HG02588 (cell line): Measurements from ENCODE around the gene NRXN3.

Source experiments
- ATAC-seq: cut with Tn5 transposase; IDR thresholded peaks from one replicate; pipeline ENCODE4 v1.9.1; 2021; ENCODE audit warnings: mild to moderate bottlenecking, moderate library complexity; ENCODE audit not compliant: unreplicated experiment

The NRXN3 gene

GRCh38 chr14:79878229-79878628, 1708.1 kb downstream of the NRXN3 start:
- no peak for ATAC-seq

GRCh38 chr14:79878785-79879184, 1708.6 kb downstream of the NRXN3 start:
- no peak for ATAC-seq

GRCh38 chr14:79881299-79881698, 1711.1 kb downstream of the NRXN3 start:
- no peak for ATAC-seq

- ATAC-seq = no peak
Measured at GRCh38 chr14:79890527-79890926, 1720.4 kb downstream of the NRXN3 start.

- no peak for ATAC-seq
Measured at GRCh38 chr14:79896009-79896408, 1725.8 kb downstream of the NRXN3 start.

- ATAC-seq = no peak
Measured at GRCh38 chr14:79899610-79900009, 1729.4 kb downstream of the NRXN3 start.

- ATAC-seq = no peak
Measured at GRCh38 chr14:79904497-79904896, 1734.3 kb downstream of the NRXN3 start.

GRCh38 chr14:79906994-79907393, 1736.8 kb downstream of the NRXN3 start:
- ATAC-seq = no peak

GRCh38 chr14:79910086-79910485, 1739.9 kb downstream of the NRXN3 start:
- no peak for ATAC-seq

- ATAC-seq = no peak
Measured at GRCh38 chr14:79911744-79912143, 1741.6 kb downstream of the NRXN3 start.

- no peak for ATAC-seq
Measured at GRCh38 chr14:79914595-79914994, 1744.4 kb downstream of the NRXN3 start.

- ATAC-seq = no peak
Measured at GRCh38 chr14:79915406-79915805, 1745.2 kb downstream of the NRXN3 start.

- ATAC-seq = no peak
Measured at GRCh38 chr14:79916281-79916680, 1746.1 kb downstream of the NRXN3 start.

- no peak for ATAC-seq
Measured at GRCh38 chr14:79916892-79917291, 1746.7 kb downstream of the NRXN3 start.
